GM20000 (cell line): ENCODE results near the gene SRL.
"Not testable (repeated sequence)": the region's sequence is repeated elsewhere in the genome, so short reads cannot be mapped to it uniquely, and the experiment has no call there.

ENCODE experiments used
- DNase-seq: peaks from one replicate; pipeline ENCODE4 v3.0.0; 2012; ENCODE audit warnings: low spot score
- TF ChIP-seq, protein P1 (sequence below): IDR thresholded peaks from 2 replicates; pipeline ENCODE4 v1.5.1; 2012; ENCODE audit warnings: mild to moderate bottlenecking, control low read depth; ENCODE audit errors: extremely low read depth, missing control alignments

Gene SRL

GRCh38 chr16:4172070-4172469 lies 69.8 kb downstream of the SRL start:
- TF ChIP-seq, protein P1, sequence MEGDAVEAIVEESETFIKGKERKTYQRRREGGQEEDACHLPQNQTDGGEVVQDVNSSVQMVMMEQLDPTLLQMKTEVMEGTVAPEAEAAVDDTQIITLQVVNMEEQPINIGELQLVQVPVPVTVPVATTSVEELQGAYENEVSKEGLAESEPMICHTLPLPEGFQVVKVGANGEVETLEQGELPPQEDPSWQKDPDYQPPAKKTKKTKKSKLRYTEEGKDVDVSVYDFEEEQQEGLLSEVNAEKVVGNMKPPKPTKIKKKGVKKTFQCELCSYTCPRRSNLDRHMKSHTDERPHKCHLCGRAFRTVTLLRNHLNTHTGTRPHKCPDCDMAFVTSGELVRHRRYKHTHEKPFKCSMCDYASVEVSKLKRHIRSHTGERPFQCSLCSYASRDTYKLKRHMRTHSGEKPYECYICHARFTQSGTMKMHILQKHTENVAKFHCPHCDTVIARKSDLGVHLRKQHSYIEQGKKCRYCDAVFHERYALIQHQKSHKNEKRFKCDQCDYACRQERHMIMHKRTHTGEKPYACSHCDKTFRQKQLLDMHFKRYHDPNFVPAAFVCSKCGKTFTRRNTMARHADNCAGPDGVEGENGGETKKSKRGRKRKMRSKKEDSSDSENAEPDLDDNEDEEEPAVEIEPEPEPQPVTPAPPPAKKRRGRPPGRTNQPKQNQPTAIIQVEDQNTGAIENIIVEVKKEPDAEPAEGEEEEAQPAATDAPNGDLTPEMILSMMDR = no peak
- DNase-seq = no peak

DNA sequence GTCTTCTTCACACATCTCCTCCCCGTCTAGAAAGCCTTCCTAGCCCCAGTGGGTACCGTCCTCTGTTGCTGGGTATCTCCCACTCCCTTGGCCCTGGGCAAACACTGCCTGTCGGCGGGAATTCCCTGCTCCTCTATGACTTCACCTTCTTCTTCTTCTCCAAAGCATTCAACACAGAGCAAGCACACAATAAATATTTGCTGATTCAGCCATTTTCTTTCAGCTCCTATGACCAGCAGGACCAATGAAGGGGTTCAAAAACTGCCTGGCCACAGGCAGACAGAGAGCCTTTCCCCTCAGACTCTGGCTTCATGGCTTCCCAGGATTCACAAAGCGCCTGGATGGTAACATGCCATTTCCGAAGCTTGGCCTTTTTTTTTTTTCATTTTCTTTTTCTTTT lies 72.5 kb downstream of the SRL start:
- TF ChIP-seq, protein P1 = no peak

DNA sequence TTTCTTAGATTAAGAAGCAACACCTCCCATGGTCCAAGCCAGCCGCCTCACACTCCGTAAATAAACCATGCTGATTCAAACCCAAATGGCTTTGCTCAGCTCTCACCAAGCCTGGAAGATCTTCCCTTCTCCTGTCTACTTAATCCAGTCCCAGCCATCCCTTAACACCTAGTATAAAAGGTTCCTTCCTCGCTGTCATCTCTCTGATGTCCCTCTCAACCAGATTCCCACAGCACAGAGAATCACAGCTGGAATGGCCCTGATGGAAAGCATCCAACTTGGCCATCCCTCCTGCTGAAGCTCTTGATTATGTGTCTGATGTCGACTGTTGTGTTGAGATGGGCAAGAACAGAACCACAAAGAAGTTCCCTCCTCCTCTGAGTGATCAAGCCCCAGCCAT lies 75.1 kb downstream of the SRL start:
- TF ChIP-seq, protein P1 = no peak
- DNase-seq = no peak

More for the DNA sequence above, 72.5 kb downstream of the SRL start:
- DNase-seq = no peak

DNA sequence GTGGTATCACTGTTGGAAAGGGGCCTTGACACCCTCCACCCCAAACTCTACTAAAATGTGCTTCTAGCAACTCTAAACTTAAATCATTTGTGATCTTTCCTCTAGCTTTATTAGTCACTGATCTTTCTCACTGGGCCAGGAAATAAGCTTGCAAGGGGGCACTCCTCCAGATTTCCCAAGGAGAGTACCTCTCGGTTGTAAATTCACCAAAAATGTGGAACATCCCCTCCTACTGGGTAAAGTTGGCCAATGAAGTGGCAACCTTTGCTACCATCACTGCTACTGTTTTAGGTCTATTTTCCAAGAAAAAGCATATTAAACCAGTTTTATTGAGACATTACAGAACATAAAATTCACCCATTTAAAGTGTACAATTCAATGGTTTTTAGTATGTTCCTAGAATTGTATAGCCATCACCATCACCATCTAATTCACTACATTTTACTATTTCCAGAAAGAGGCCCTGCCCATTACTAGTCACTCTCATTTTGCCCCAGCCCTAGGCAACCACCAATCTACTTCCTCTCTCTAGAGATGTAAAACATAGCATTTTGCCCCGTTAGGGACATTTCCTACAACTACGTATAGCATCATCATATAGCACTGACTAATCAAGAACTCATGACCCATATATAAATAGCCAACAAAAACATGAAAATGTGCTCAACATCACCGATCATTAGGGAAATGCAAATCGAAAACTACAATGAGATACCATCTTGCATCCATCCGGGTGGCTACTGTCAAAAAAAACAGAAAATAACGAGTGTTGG lies 81.0 kb downstream of the SRL start:
- TF ChIP-seq, protein P1 = no peak
- no peak for DNase-seq

DNA sequence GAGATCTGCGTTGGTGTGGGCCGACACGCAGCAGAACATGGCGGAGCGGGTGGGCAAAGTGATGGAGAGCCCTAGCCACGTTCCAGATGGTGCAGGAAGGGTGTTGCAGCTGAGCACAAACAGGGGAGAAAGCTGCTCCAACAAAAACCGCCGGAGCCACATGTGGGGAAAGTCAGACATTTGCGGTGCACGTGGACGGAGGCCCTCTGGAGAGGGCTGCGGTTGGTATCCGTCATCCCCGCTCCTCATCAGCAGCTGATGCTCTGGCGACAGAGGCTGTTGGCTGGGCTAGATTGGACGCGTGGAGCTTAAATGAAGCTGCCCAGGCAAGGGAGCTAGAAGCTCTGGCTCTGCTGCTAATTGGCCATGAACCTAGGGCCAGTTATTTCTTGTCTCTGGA lies 82.2 kb downstream of the SRL start:
- TF ChIP-seq, protein P1 = no peak
- DNase-seq = no peak

DNA sequence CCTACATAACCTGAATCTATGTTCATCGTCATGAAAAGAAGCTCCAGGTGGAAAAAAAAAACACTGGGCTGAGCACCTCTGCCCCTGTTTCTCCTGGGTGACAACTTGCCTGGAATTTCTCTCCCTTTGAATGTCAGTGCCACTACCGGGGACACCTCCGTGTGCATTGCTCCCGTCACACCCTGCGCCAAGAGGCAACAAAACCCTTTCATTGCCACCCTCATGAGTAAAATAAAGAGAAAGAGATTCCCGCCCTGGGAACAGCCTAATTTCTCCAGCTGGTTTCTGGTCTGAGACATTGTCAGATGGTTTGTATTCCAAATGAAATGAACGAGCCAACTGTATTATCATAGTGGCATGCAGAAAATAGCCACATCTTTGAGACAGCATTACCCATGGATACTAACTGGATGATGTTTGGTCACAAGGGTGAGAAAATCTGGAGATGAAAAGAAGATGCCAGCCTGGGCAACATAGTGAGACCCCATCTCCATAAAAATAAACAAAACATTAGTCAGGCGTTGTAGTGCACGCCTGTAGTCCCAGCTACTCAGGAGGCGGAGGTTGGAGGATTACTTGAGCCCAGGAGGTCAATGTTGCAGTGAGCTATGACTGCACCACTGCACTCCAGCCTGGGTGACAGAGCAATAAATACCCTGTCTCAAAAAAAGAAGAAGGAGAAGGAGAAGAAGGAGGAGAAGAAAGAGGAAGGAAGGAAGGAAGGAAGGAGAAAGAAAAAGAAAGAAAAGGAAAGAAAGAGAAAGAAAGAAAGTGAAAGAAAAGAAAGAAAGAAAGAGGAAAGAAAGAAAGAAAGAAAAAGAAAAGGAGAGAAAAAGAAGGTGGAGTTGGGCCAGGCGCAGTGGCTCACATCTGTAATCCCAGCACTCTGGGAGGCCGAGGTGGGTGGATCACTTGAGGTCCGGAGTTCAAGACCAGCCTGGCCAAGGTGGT lies 83.5 kb downstream of the SRL start:
- TF ChIP-seq, protein P1 = no peak
- no peak for DNase-seq

- TF ChIP-seq, protein P1 = no peak
- DNase-seq = no peak
These were observed 84.5 kb downstream of the SRL start for GRCh38 chr16:4157376-4157825.

- DNase-seq = not testable (repeated sequence)
These were observed 85.4 kb downstream of the SRL start for GRCh38 chr16:4156503-4156902.

GRCh38 chr16:4153364-4153763 lies 88.5 kb downstream of the SRL start:
- DNase-seq = not testable (repeated sequence)
